ENCODE measurements around the gene KRT9. TPM values are rescaled to one million over a fixed set of nuclear protein-coding genes. Genes with fewer than 3 reads are reported as not detected.

The KRT9 gene
- total and polyA plus RNA-seq, 9 of the 15 experiments (the other 6 are each of a cell fraction or from before 2014, with no cell fraction given): 0.03 TPM; not detected in 8

DNA sequence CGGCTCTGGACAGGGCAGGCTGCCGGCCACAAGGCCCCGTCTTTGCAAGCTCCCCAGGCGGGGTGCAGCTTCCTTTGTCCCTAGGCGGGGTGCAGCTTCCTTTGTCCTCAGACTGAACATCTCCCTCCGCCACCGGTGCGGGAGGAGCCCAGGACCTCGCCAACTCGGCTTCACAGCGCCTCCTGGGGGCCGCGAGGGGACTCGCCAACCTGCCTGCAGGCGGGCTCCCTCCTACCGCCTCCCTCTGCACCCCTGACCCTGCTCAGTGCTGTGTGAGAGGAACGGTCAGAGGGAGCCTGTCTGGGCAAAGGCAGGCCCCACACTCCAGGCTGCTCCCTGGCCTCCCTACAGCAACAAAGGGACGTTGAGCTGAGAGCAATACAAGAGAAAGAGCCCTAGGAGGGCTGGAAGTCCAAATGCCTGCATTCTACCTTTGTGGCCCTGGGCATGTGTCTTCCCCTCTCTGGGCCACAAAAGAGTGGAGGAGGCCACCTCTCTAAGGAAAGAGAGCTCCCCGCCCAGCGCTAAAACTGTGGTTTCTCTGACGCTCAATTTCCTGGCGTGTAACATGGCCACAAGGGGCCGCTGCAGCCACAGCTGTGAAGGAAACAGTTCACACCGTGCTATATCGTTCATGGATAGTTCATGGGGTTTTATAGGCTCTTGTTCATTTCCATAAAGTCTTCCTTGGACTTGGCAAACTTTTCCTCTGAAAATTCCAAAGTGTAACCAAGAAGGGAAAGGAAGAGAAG is 22.8 kb downstream of the KRT9 start (continued):
- TF ChIP-seq, protein P1, sequence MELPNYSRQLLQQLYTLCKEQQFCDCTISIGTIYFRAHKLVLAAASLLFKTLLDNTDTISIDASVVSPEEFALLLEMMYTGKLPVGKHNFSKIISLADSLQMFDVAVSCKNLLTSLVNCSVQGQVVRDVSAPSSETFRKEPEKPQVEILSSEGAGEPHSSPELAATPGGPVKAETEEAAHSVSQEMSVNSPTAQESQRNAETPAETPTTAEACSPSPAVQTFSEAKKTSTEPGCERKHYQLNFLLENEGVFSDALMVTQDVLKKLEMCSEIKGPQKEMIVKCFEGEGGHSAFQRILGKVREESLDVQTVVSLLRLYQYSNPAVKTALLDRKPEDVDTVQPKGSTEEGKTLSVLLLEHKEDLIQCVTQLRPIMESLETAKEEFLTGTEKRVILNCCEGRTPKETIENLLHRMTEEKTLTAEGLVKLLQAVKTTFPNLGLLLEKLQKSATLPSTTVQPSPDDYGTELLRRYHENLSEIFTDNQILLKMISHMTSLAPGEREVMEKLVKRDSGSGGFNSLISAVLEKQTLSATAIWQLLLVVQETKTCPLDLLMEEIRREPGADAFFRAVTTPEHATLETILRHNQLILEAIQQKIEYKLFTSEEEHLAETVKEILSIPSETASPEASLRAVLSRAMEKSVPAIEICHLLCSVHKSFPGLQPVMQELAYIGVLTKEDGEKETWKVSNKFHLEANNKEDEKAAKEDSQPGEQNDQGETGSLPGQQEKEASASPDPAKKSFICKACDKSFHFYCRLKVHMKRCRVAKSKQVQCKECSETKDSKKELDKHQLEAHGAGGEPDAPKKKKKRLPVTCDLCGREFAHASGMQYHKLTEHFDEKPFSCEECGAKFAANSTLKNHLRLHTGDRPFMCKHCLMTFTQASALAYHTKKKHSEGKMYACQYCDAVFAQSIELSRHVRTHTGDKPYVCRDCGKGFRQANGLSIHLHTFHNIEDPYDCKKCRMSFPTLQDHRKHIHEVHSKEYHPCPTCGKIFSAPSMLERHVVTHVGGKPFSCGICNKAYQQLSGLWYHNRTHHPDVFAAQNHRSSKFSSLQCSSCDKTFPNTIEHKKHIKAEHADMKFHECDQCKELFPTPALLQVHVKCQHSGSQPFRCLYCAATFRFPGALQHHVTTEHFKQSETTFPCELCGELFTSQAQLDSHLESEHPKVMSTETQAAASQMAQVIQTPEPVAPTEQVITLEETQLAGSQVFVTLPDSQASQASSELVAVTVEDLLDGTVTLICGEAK (IDR thresholded peaks at IDR 0.05): 0 out of 2 replicates have a peak, but pooled peaks have one; percentile 11
- TF ChIP-seq, protein P1 (CRISPR knock-in tag; IDR thresholded peaks at IDR 0.05): no peak
- peak; percentile 88 for TF ChIP-seq ZNF766 (CRISPR knock-in tag; conservative IDR thresholded peaks at IDR 0.05)
- no peak for TF ChIP-seq GTF2E2 (tag; IDR thresholded peaks at IDR 0.05)
- TF ChIP-seq TOE1 (IDR thresholded peaks at IDR 0.05; ENCODE audit: borderline replicate concordance): 0 out of 2 replicates have a peak, but pooled peaks have one; percentile 48
- TF ChIP-seq TOE1 (CRISPR knock-in tag; IDR thresholded peaks at IDR 0.05; ENCODE audit: borderline replicate concordance, low read depth): no peak
- TF ChIP-seq RFX7 (CRISPR knock-in tag; IDR thresholded peaks at IDR 0.05): 0 out of 2 replicates have a peak, but pooled peaks have one; percentile 56
- TF ChIP-seq, protein P2, sequence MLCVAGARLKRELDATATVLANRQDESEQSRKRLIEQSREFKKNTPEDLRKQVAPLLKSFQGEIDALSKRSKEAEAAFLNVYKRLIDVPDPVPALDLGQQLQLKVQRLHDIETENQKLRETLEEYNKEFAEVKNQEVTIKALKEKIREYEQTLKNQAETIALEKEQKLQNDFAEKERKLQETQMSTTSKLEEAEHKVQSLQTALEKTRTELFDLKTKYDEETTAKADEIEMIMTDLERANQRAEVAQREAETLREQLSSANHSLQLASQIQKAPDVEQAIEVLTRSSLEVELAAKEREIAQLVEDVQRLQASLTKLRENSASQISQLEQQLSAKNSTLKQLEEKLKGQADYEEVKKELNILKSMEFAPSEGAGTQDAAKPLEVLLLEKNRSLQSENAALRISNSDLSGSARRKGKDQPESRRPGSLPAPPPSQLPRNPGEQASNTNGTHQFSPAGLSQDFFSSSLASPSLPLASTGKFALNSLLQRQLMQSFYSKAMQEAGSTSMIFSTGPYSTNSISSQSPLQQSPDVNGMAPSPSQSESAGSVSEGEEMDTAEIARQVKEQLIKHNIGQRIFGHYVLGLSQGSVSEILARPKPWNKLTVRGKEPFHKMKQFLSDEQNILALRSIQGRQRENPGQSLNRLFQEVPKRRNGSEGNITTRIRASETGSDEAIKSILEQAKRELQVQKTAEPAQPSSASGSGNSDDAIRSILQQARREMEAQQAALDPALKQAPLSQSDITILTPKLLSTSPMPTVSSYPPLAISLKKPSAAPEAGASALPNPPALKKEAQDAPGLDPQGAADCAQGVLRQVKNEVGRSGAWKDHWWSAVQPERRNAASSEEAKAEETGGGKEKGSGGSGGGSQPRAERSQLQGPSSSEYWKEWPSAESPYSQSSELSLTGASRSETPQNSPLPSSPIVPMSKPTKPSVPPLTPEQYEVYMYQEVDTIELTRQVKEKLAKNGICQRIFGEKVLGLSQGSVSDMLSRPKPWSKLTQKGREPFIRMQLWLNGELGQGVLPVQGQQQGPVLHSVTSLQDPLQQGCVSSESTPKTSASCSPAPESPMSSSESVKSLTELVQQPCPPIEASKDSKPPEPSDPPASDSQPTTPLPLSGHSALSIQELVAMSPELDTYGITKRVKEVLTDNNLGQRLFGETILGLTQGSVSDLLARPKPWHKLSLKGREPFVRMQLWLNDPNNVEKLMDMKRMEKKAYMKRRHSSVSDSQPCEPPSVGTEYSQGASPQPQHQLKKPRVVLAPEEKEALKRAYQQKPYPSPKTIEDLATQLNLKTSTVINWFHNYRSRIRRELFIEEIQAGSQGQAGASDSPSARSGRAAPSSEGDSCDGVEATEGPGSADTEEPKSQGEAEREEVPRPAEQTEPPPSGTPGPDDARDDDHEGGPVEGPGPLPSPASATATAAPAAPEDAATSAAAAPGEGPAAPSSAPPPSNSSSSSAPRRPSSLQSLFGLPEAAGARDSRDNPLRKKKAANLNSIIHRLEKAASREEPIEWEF (CRISPR knock-in tag; IDR thresholded peaks at IDR 0.05): no peak
- TF ChIP-seq, protein P3, sequence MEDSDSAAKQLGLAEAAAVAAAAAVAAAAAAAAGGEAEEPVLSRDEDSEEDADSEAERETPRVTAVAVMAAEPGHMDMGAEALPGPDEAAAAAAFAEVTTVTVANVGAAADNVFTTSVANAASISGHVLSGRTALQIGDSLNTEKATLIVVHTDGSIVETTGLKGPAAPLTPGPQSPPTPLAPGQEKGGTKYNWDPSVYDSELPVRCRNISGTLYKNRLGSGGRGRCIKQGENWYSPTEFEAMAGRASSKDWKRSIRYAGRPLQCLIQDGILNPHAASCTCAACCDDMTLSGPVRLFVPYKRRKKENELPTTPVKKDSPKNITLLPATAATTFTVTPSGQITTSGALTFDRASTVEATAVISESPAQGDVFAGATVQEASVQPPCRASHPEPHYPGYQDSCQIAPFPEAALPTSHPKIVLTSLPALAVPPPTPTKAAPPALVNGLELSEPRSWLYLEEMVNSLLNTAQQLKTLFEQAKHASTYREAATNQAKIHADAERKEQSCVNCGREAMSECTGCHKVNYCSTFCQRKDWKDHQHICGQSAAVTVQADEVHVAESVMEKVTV (CRISPR knock-in tag; IDR thresholded peaks at IDR 0.05): peak; percentile 77
- 0 out of 2 replicates have a peak, but pooled peaks have one; percentile 5 for TF ChIP-seq SMARCE1 (IDR thresholded peaks at IDR 0.05)
- no peak for TF ChIP-seq ZNF764 (CRISPR knock-in tag; IDR thresholded peaks at IDR 0.05; ENCODE audit: low read depth)
